ENCODE data around the gene PTCH1. TPM values are rescaled to one million over a fixed set of nuclear protein-coding genes. Genes with fewer than 3 reads are reported as not detected.
A peak's percentile ranks its signal among the peaks of the same experiment; 100 is the strongest.

The PTCH1 gene
- polyA plus RNA-seq, 1 of the 3 experiments (the other 2 are of a cell fraction): 3.3 TPM

- WGBS (ENCODE audit: low lambda C conversion rate): 95% methylated on average over 4 of the region's 4 CpGs
- Histone ChIP-seq H4K20me1 (ENCODE audit: insufficient read depth) (no peaks in the 10 kb centered on the region), H2AFZ (ENCODE audit: low read depth) (no peak overlapping the region), H3K4me1 (ENCODE audit: control insufficient read depth in 1 of 2, insufficient read depth in 2 of 2, low read depth in 1 of 2, low read length in 1 of 2) (peaks cover 0 to 16% of the 10 kb centered on the region in 2 experiments; a peak in 1 of 4 replicates), H3K36me3 (replicated peaks in 1 of 2; ENCODE audit: control insufficient read depth in 1 of 2, insufficient read depth in 2 of 2, low read length in 1 of 2) (peaks cover 0 to 52% of the 10 kb centered on the region in 2 experiments), H3F3A (replicated peaks; ENCODE audit: insufficient read depth) (no peaks in the 10 kb centered on the region), H3K4me3 (ENCODE audit: low read depth in 2 of 2, low read length in 1 of 2) (no peak overlapping the region), H3K9ac (no peak overlapping the region), H3K9me2 (no peaks in the 10 kb centered on the region), H3K27ac (ENCODE audit: low read depth in 2 of 2, low read length in 1 of 2) (no peak overlapping the region), H3K4me2 (no peak overlapping the region), H3K9me3 (no peaks in the 10 kb centered on the region), H3K27me3 (ENCODE audit: insufficient read depth) (no peaks in the 10 kb centered on the region), H3K79me2 (ENCODE audit: insufficient read depth) (no peaks in the 10 kb centered on the region)
- POLR2A ChIA-PET: interaction anchor here (0.8 to 1.4 kb wide), 2 partner anchors 47 to 58 kb away, joined by 3 read pairs; no protein-coding TSS in a partner anchor
- no peak for DNase-seq
- TF ChIP-seq USF1 (IDR thresholded peaks at IDR 0.05; ENCODE audit: borderline replicate concordance, low read depth): no peak
- CTCF ChIA-PET: interaction anchor here (1.0 to 1.2 kb wide), 3 partner anchors 10 to 765 kb away, joined by 3 to 5 read pairs (median 4); no protein-coding TSS in a partner anchor
These were observed 64.6 kb downstream of the PTCH1 start for GRCh38 chr9:95452176-95452575.

GRCh38 chr9:95451065-95451426, 65.7 kb downstream of the PTCH1 start:
- Histone ChIP-seq H3K27ac (ENCODE audit: low read depth in 2 of 2, low read length in 1 of 2) (peak overlapping the region in 1 of 2 experiments; percentile 64; a peak in 2 of 4 replicates), H3K9me3 (no peaks in the 10 kb centered on the region), H3K79me2 (ENCODE audit: insufficient read depth) (no peaks in the 10 kb centered on the region), H3K4me1 (ENCODE audit: control insufficient read depth in 1 of 2, insufficient read depth in 2 of 2, low read depth in 1 of 2, low read length in 1 of 2) (peaks cover 0 to 16% of the 10 kb centered on the region in 2 experiments; a peak in 1 of 4 replicates), H3K4me2 (no peak overlapping the region), H2AFZ (ENCODE audit: low read depth) (no peak overlapping the region), H4K20me1 (ENCODE audit: insufficient read depth) (no peaks in the 10 kb centered on the region), H3F3A (replicated peaks; ENCODE audit: insufficient read depth) (no peaks in the 10 kb centered on the region), H3K9me2 (no peaks in the 10 kb centered on the region), H3K27me3 (ENCODE audit: insufficient read depth) (no peaks in the 10 kb centered on the region), H3K36me3 (replicated peaks in 1 of 2; ENCODE audit: control insufficient read depth in 1 of 2, insufficient read depth in 2 of 2, low read length in 1 of 2) (peaks cover 0 to 54% of the 10 kb centered on the region in 2 experiments), H3K9ac (no peak overlapping the region), H3K4me3 (ENCODE audit: low read depth in 2 of 2, low read length in 1 of 2) (no peak overlapping the region)
- DNase-seq: no peak
- CTCF ChIA-PET: interaction anchor here (1.0 to 1.2 kb wide), 2 partner anchors 11 to 766 kb away, joined by 3 to 5 read pairs; no protein-coding TSS in a partner anchor
- TF ChIP-seq CHD2 (IDR thresholded peaks at IDR 0.05; ENCODE audit: low read length, partially characterized antibody): no peak
- TF ChIP-seq MXI1 (IDR thresholded peaks at IDR 0.05; ENCODE audit: low read depth, low read length): no peak
- no peak for TF ChIP-seq PBX3 (IDR thresholded peaks at IDR 0.05)
- no peak for TF ChIP-seq RCOR1 (IDR thresholded peaks at IDR 0.05; ENCODE audit: low read length)
- TF ChIP-seq GATA2 (CRISPR knock-in tag; IDR thresholded peaks at IDR 0.05): no peak
- no peak for TF ChIP-seq FOSL2 (IDR thresholded peaks at IDR 0.05; ENCODE audit: borderline replicate concordance, low read depth)
- no peak for TF ChIP-seq GABPA (IDR thresholded peaks at IDR 0.05; ENCODE audit: low read depth)
- no peak for TF ChIP-seq NFIC (IDR thresholded peaks at IDR 0.05; ENCODE audit: borderline replicate concordance)
- TF ChIP-seq TEAD4 (IDR thresholded peaks at IDR 0.05; ENCODE audit: borderline replicate concordance, insufficient read depth): no peak
- no peak for TF ChIP-seq EZH2phosphoT487 (IDR thresholded peaks at IDR 0.05; ENCODE audit: borderline replicate concordance, low read depth)
- TF ChIP-seq USF1 (IDR thresholded peaks at IDR 0.05; ENCODE audit: borderline replicate concordance, low read depth): no peak
- no peak for TF ChIP-seq TAF1 (IDR thresholded peaks at IDR 0.05; ENCODE audit: borderline replicate concordance, low read depth, low read length)
- POLR2A ChIA-PET: interaction anchor here (1.4 kb wide), 1 partner anchor 60 kb away, joined by 3 read pairs; no protein-coding TSS in a partner anchor
- 93% methylated on average over 2 of the region's 2 CpGs for WGBS (ENCODE audit: low lambda C conversion rate)
